SK-N-MC (cell line): Measurements from ENCODE around the gene SPATA25.

ENCODE experiments used
- EZH2 ChIP-seq: fragments of 200-600 bp; sonication (generic); IDR thresholded peaks from one replicate; pipeline ENCODE4 v1.6.1; 2017; ENCODE audit warnings: antibody characterized with exemption
- FOXP2 ChIP-seq: optimal IDR thresholded peaks from 2 replicates; pipeline ENCODE3; 2011; ENCODE audit warnings: mild to moderate bottlenecking, moderate library complexity; ENCODE audit not compliant: insufficient read depth; ENCODE audit errors: extremely low read length, control extremely low read depth
- POLR2AphosphoS5 ChIP-seq: IDR thresholded peaks from 2 replicates; pipeline ENCODE4 v1.6.1; 2012; ENCODE audit warnings: mild to moderate bottlenecking, low read depth, low read length, borderline replicate concordance

DNA sequence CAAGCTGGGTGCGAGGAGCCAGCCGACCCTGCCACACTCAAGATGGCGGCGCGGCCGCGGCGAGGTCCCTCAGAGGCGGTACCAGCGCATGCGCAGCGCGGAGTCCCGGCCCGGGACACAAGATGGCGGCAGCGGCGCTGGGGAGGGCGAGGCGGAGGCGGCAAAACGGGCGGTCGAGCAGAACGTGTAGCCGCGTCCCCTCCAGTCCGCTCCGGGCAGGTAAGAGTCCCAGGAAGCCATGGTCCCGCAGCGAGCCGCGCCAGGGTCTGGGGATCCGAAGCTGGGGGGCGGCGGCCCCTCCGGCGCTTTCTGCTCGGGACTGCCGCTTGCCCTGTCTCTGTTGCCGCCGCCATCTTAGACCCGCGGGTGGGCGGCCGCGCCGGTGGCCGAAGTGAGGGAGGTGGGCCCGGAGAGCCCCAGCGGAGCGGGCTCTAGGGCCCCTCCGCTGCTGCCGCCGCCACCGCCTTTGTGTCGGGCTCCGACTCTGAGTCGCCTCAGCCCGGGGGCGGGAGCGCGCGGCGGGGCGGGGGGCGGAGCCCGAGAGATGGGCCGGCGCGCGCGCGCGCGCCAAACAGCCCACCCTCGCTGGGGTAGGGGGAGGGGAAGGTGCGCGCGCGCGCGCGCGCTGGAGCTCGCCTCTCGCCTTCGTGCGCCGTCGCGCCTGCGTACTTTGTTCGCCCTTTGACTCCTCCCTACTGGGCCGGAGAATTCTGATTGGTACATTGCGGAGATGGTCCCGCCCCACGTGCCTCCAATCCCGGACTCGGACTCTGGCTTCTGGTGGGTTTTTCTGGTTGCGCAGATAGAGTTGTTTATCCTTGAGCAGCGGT, 47.4 kb upstream of the SPATA25 start, which contains the start of gene PCIF1:
- TF ChIP-seq EZH2 (no peak), FOXP2 (peak; percentile 73), POLR2AphosphoS5 (peak; percentile 79)
